AG10803 (cell line): Measurements from ENCODE around the gene MXD4.
"Not testable (repeated sequence)": the region's sequence is repeated elsewhere in the genome, so short reads cannot be mapped to it uniquely, and the experiment has no call there.

Experiments
- DNase-seq: peaks from one replicate; pipeline ENCODE4 v3.0.0; 2010; ENCODE audit warnings: low read depth
- H3K4me3 ChIP-seq: 2 replicates; pipeline ENCODE4 v1.5.1; 2011; ENCODE audit warnings: mild to moderate bottlenecking, low read length, control low read depth
- TF ChIP-seq, protein P1 (sequence below): conservative IDR thresholded peaks from 2 replicates; pipeline ENCODE4 v1.5.1; 2011; ENCODE audit warnings: mild to moderate bottlenecking, low read length, control low read depth, inconsistent platforms

The MXD4 gene

DNA sequence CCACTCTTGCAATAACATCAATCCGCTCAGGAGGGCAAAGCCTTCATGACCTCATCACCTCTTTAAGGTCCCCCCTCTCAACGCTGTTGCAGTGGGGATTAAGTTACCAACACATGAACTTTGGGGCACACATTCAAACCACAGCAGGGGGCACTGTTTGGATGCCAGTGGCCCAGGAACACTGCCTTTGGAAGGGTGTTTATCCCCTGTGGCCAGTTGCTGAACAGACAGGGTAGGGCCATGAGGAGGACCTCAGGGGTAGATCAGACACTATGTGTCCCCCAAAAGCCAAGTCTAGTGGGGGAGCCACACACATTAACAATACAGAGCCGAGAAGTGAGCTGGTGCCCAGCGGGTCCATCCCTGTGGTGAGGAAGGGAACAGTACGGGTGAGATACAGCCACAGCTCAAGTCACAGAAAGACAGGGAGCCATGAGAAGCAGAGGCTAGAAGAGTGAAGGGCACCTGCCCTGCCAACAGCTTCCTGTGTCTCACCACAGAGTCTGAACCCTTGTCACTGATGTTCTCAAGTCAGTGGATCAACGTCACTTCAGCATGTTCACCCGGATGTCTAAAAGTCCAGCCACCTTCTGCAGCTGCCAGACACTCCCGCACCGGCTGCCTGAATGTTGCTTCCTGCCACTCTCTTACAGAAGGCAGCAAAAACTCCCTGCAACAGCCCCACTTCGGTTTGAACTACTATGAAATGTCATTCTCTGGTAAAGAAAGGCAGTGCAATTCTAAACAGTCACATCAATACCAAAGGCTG lies 19.9 kb upstream of the MXD4 start:
- H3K4me3 ChIP-seq, result no peak overlapping the region
- no peak for DNase-seq
- TF ChIP-seq, protein P1, sequence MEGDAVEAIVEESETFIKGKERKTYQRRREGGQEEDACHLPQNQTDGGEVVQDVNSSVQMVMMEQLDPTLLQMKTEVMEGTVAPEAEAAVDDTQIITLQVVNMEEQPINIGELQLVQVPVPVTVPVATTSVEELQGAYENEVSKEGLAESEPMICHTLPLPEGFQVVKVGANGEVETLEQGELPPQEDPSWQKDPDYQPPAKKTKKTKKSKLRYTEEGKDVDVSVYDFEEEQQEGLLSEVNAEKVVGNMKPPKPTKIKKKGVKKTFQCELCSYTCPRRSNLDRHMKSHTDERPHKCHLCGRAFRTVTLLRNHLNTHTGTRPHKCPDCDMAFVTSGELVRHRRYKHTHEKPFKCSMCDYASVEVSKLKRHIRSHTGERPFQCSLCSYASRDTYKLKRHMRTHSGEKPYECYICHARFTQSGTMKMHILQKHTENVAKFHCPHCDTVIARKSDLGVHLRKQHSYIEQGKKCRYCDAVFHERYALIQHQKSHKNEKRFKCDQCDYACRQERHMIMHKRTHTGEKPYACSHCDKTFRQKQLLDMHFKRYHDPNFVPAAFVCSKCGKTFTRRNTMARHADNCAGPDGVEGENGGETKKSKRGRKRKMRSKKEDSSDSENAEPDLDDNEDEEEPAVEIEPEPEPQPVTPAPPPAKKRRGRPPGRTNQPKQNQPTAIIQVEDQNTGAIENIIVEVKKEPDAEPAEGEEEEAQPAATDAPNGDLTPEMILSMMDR, result 0 out of 2 replicates have a peak, but pooled peaks have one; percentile 6

DNA sequence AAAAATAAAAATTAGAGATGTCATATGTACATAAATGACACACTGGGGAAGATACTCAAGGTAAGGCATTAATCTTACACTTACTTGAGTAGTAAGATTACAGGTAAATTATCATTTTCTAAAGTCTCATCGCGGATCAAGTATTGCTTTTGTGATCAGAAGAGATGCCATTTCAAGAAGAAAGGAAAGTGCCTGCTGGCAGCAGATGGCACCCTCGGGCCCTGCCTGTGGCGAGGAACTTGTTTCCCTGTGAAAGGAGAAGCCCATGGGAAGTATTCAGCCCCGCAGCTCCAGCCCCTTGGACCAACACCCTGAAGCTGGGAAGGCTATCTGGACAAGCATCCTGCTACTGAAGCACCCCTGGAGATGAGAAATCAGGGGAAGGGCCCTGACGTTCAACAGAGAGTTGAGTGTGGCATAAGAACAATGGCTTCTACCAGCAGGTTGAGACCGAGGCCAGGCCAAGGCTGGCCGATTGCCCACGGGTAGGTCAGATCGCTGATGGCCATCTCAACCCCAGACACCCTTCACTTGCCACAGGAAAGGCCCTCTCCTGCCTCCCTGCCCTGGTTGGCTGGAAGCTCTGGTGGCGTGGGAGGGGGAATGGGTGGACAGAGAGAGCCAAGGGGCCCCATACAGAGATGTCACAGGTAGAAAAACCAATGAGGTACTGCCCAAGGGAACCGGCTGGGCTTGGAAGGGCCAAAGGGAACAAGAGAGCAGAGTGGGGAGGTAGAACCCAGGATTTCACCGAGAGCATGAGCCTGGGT lies 18.8 kb upstream of the MXD4 start:
- TF ChIP-seq, protein P1, result no peak
- no peak for DNase-seq
- H3K4me3 ChIP-seq, result no peak overlapping the region

DNA sequence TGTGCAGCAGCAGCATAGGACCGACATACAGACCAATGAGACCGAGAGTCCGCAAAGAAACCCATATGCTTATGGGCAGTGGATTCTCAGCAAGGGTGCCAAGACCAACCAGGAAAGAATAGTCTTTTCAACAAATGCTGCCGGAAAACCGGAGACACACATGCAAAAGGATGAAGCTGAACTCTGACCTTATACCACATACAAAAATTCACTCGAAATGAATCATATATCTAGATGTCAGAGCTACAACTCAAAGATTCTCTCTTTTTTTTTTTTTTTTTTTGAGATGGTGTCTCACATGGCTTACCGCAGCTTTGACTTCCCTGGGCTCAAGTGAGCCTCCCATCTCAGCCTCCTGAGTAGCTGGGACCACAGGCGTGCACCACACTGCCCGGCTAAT lies 16.0 kb upstream of the MXD4 start:
- H3K4me3 ChIP-seq, result no peak overlapping the region
- TF ChIP-seq, protein P1, result no peak
- DNase-seq, result no peak

DNA sequence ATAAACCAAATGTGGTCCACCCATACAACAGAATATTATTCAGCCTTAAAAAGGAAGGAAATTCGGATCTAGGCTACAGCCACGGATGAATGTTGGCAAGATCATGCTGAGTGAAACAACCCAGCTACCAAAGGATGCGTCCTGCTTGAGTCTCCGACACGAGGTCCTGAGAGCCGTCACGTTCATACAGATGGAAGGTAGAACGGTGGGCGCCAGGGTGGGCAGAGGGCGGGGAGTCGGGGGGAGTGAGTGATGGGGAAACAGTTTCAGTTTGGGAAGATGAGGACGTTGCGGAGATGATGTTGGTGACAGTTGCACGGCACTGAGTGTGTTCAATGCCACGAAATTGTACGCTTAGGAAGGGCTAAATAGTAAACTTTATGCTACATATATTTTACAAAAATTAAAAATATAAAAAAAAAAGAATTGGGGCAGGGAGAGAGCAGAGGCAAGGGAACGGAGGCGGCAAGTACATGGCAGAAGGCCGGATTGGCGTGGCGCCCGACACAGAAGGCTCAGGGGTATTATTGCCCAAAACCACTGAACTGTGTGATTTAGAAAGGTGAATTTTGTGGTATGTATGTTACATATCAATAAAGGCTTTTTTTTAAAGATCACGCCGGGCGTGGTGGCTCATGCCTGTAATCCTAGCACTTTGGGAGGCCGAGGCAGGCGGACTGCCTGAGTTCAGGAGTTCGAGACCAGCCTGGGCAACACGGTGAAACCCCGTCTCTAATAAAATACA lies 14.8 kb upstream of the MXD4 start:
- no peak for DNase-seq

DNA sequence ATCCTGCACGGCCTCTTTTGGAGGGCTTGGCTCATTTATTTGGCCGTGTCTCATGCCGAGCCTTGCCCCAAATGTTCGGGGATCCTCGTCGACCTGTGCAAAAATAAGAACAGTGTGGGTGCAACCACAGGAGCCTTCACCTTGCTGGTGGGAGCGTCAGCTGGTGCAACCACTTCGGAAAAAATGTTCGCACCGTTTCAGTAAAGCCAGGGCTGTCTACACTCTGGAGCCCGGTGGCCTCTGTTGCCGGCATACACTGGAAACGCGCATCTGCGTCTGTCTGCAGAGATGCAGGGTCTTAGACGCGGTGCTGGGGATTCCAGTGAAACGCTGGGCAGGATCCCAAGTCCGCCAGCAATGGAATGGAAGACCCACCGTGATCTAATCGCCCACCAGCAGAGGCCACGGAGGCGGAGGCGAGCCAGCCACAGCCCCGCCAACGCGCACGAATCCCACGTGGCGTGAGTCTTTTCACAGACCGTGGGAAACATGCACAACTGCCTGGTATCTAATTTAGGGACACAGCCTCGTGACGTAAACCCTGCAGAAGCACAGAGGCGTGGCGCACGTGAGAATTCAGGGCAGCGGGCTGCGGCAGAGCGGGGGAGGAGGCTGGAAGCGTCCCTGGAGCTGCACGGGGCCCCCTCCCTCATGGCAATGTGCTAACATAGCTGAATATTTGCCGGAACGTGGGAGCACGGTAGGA lies 13.8 kb upstream of the MXD4 start:
- no peak for DNase-seq
- H3K4me3 ChIP-seq, result no peak overlapping the region
- TF ChIP-seq, protein P1, result no peak

More for the DNA sequence above, 14.8 kb upstream of the MXD4 start:
- no peak overlapping the region for H3K4me3 ChIP-seq
- TF ChIP-seq, protein P1, result no peak

DNA sequence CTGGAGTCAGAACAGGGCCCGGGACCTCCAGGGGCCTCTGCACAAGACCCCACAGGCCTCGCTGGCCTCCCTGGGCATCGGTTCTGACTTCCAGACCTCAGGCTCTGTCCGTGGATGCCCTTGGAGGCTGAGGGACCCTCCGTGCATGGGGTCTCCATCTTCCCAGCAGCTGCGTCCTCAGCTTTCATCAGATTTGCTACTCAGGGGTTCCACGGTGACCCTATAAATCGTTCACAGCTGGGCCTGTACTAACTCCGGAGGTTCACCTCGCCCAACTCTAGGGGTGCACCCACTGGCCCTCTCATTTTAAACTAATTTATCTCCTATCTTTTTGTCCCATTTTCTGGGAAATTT lies 13.1 kb upstream of the MXD4 start:
- not testable (repeated sequence) for DNase-seq, H3K4me3 ChIP-seq
